ENCODE measurements around the gene EVL.
A peak's percentile ranks its signal among the peaks of the same experiment; 100 is the strongest.

Gene EVL

GRCh38 chr14:100117633-100118395 is 52.6 kb downstream of the EVL start:
- Mint-ChIP-seq H3K4me1 (peaks cover 53% of the 10 kb centered on the region), H3K36me3 (ENCODE audit: low read depth) (peaks cover 9% of the 10 kb centered on the region), H3K27ac (peak overlapping the region in 1 of 3 experiments; percentile 7), H3K27me3 (ENCODE audit: low read depth) (peaks cover 3% of the 10 kb centered on the region), H3K4me3 (no peak overlapping the region), H3K9me3 (no peaks in the 10 kb centered on the region)
- TF ChIP-seq, protein P1, sequence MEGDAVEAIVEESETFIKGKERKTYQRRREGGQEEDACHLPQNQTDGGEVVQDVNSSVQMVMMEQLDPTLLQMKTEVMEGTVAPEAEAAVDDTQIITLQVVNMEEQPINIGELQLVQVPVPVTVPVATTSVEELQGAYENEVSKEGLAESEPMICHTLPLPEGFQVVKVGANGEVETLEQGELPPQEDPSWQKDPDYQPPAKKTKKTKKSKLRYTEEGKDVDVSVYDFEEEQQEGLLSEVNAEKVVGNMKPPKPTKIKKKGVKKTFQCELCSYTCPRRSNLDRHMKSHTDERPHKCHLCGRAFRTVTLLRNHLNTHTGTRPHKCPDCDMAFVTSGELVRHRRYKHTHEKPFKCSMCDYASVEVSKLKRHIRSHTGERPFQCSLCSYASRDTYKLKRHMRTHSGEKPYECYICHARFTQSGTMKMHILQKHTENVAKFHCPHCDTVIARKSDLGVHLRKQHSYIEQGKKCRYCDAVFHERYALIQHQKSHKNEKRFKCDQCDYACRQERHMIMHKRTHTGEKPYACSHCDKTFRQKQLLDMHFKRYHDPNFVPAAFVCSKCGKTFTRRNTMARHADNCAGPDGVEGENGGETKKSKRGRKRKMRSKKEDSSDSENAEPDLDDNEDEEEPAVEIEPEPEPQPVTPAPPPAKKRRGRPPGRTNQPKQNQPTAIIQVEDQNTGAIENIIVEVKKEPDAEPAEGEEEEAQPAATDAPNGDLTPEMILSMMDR (IDR thresholded peaks at IDR 0.05; ENCODE audit: unreplicated experiment in 3 of 3), result no peak

GRCh38 chr14:100118396-100119011 is 53.3 kb downstream of the EVL start:
- peaks cover 14% of the 10 kb centered on the region for H3K36me3 Mint-ChIP-seq (ENCODE audit: low read depth)

DNA sequence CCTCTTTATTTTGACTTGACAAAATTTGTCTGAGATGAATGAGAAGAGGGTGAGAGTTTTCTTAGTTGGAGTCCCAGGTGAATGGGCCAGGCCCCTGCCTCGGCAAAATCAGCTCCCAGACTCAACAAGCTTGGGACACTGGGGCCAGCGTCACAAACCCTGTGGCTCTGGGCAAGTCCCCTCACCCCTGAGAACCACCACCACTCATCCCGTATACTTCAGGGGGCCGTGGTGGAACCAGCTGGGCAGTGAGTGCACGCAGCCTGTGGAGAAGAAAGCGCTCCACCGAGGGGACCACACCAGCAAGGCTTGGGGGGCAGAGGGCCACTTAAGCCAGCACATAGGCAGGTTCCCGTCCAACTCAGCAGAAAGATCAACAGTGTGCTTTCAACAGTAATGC is 54.0 kb downstream of the EVL start:
- Mint-ChIP-seq H3K36me3 (ENCODE audit: low read depth) (peaks cover 14% of the 10 kb centered on the region), H3K27ac (no peak overlapping the region), H3K4me1 (peaks cover 54% of the 10 kb centered on the region), H3K4me3 (no peak overlapping the region), H3K9me3 (no peaks in the 10 kb centered on the region), H3K27me3 (ENCODE audit: low read depth) (peaks cover 3% of the 10 kb centered on the region)
- TF ChIP-seq, protein P1 (IDR thresholded peaks at IDR 0.05; ENCODE audit: unreplicated experiment in 3 of 3), result no peak

More at GRCh38 chr14:100118396-100119011, 53.3 kb downstream of the EVL start:
- peaks cover 3% of the 10 kb centered on the region for H3K27me3 Mint-ChIP-seq (ENCODE audit: low read depth)
- no peaks in the 10 kb centered on the region for H3K9me3 Mint-ChIP-seq
- H3K4me3 Mint-ChIP-seq, result no peak overlapping the region
- peak overlapping the region in 1 of 3 experiments; percentile 7 for H3K27ac Mint-ChIP-seq
- TF ChIP-seq, protein P1 (IDR thresholded peaks at IDR 0.05; ENCODE audit: unreplicated experiment in 3 of 3), result no peak
- peaks cover 54% of the 10 kb centered on the region for H3K4me1 Mint-ChIP-seq

GRCh38 chr14:100120522-100121269 is 55.5 kb downstream of the EVL start:
- Mint-ChIP-seq H3K27me3 (ENCODE audit: low read depth) (peaks cover 7% of the 10 kb centered on the region), H3K4me1 (peaks cover 60% of the 10 kb centered on the region), H3K36me3 (ENCODE audit: low read depth) (peaks cover 21% of the 10 kb centered on the region), H3K9me3 (no peaks in the 10 kb centered on the region), H3K27ac (peak overlapping the region; percentile 17 to 49 (median 46)), H3K4me3 (no peak overlapping the region)
- TF ChIP-seq, protein P1 (IDR thresholded peaks at IDR 0.05; ENCODE audit: unreplicated experiment in 3 of 3), result no peak

GRCh38 chr14:100121643-100122480 is 56.6 kb downstream of the EVL start:
- TF ChIP-seq, protein P1 (IDR thresholded peaks at IDR 0.05; ENCODE audit: unreplicated experiment in 3 of 3), result no peak
- H3K27ac Mint-ChIP-seq, result peak overlapping the region; percentile 31 to 44 (median 35)
- H3K4me3 Mint-ChIP-seq, result no peak overlapping the region
- peaks cover 48% of the 10 kb centered on the region for H3K4me1 Mint-ChIP-seq
- H3K27me3 Mint-ChIP-seq (ENCODE audit: low read depth), result peaks cover 7% of the 10 kb centered on the region
- peaks cover 17% of the 10 kb centered on the region for H3K36me3 Mint-ChIP-seq (ENCODE audit: low read depth)
- H3K9me3 Mint-ChIP-seq, result no peaks in the 10 kb centered on the region

Measured in nephron (organoid).